NCI-H1694 (cell line): Measurements from ENCODE around the gene RBM47.
"Not testable (repeated sequence)": the region's sequence is repeated elsewhere in the genome, so short reads cannot be mapped to it uniquely, and the experiment has no call there.

ENCODE experiments used
- DNase-seq: peaks from one replicate; lab custom pipeline; 2025; lab: John Stamatoyannopoulos, UW

The RBM47 gene

DNA sequence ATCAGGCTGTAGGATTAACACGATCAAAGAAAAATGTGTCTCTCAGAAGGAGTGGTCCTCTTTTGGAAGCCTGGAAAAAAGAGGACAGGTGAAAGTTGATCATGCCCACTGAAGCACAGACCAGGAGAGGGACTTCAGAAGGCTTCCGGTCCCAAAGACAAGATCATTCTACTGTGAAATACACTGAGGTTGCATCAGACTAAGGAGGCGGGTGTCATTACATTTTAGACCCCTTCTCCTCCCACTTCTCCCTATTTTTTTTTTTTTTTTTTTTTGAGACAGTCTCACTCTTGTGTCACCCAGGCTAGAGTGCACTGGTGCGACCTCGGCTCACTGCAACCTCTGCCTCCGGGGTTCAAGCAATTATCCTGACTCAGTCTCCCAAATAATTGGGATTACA is 67.5 kb downstream of the RBM47 start:
- DNase-seq, result no peak

DNA sequence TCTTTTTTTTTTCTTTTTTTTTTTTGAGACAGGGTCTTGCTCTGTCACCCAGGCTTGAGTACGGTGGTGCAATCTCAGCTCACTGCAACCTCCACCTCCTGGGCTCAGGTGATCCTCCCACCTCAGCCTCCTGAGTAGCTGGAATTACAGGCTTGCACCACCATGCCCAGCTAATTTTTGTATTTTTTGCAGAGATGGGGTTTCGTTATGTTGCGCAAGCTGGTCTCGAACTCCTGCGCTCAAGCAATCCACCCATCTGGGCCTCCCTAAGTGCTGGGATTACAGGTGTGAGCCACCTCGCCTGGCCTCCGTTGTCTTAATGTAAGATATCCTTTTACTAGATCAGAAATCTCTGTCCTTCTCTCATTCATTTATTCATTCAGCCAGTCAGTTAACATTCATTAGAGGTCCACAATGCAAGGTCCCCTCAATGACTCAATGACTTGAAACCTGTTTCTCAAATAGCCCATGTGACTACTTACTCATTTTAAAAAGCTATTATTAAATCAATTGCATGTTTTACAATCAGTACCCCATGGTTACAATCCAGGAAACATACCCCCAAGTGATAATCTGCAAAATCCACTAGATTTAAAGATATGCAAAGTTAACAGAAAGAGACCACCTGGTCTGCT is 68.0 kb downstream of the RBM47 start:
- DNase-seq, result not testable (repeated sequence)

DNA sequence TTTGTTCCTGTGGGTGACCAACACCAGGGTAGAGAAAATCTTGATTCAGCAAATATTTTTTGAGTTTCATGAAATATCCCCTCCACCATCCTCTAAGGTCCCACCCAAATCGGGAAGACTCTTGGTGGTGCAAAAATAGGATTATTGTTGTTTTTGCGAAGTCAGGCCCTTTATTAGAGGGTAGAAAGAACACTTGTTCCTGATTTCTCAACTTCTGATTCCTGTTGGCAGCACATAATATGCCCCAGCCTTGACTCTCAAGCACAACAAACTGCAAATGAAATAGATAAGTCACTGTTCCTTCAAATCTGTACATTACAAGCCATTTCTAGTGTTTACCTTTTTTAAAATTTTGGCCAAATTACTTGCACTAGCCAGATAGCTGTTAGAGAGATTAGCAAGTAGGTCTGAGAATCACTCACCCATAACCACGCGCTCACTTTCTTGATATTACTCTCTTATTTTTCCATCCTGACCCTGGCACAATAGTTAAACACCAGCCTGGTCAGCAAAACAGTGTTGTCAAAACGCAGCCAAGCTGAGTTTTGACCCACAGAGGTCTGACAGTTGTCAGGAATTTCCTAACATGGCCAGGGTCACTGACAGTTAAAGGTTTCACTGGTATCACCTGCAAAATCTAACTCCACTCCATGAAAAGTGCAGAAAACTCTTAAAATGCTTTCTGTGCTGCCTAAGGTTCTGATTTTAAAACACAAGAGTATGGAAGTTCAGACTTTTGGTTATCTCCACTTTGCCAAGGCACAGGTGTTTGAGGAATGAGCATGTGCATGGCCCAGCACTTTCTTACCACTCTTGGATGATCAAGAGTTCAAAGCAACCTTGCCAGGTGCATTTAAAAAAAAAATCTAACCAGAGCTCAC is 69.8 kb downstream of the RBM47 start:
- no peak for DNase-seq

DNA sequence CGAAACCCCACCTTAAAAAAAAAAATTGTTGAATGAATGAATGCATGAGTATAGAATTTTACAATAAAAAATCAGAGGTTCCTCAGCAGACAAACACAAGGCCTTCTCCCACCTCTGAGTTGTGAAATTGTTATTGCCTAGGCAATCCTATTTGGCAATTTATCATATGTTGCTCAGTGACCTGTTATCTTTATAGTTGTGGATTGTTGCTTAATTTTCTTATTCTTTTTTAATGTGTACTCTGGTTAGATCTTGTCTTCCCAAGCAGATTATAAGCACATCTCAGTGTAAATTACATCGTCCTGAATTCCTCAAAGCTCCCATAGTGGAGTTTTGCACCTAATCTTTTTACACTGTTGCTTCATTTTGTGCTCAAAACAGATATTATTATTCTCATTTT is 71.9 kb downstream of the RBM47 start:
- DNase-seq, result no peak

DNA sequence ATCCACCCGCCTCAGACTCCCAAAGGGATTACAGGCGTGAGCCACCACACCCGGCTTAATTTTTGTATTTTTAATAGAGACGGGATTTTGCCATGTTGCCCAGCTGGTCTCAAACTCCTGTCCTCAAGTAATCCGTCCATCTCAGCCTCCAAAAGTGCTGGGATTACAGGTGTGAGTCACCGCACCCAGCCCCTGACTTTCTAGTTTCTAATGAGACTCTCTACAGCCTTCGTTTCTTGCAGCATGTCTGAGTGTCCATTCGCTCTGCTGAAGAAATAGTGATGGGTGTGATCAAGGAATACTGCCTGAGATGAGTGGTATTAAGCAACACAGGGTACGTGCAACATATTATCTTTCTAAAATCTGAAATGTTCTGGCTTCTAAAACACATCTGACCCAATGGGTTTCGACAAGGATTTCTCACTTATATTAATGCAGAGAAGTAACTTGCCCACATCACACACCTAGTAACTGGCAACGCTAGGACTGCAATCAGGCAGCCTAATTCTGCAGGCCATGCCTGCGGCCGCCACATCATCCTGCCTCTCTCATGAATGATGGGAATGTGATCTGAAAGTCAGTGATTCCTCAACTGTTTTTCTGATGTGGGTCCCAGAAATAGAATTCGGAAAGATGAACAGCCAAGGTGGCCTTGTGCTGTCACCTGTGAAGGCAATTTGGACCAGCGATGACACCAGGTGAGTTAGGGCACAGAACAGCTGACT is 74.3 kb downstream of the RBM47 start:
- no peak for DNase-seq

DNA sequence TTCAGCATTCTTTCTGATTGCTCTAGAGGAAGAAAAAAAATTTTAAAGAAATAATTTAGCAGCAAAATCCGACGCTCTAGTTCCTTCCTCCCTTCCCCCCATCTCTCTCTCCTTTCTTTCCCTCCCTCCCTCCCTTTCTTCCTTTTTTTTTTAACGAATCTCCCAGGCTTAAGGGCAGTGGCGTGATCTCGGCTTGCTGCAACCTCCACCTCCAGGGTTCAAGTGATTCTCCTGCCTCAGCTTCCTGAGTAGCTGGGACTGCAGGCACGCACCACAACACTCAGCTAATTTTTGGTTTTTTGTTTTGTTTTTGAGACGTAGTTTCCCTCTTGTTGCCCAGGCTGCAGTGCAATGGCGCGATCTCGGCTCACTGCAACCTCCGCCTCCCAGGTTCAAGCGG is 75.0 kb downstream of the RBM47 start:
- DNase-seq, result not testable (repeated sequence)

DNA sequence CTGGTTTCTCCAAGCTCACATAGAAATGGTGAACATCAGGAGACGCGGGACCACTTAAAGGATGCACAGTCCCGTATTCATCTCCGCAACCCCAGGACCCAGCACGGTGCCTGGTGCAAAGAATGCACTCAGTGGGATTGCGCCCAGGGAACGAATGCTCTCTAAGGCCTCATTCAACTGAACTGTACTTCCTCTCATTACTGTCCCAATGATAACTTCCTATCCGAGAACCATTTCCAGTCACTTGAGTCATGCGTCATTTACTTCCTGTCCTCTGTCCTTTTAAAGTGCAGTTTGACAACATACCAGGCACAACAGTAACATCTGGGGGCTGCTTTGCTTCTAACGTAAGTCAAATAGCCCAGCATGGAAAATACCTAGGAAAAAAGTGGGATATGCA is 75.7 kb downstream of the RBM47 start:
- DNase-seq, result no peak

DNA sequence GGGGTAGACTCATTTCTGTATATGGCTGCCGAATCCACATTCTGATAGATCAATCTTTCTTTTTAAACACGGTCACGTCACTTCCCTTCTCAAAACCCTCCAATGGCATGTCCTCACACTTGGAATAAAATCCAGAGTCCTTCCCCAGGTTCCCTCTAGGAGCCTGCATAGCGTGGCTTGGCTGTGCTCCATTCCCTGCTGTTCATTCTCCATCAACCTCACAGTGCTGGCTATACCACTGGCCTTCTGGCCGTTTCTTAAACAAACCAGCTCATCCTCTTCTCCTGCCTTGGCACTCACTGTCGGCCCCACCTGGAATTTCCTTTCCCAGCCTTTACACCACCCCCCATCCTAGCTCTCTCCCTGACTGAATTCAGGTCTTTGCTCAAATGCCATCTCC is 77.1 kb downstream of the RBM47 start:
- no peak for DNase-seq

DNA sequence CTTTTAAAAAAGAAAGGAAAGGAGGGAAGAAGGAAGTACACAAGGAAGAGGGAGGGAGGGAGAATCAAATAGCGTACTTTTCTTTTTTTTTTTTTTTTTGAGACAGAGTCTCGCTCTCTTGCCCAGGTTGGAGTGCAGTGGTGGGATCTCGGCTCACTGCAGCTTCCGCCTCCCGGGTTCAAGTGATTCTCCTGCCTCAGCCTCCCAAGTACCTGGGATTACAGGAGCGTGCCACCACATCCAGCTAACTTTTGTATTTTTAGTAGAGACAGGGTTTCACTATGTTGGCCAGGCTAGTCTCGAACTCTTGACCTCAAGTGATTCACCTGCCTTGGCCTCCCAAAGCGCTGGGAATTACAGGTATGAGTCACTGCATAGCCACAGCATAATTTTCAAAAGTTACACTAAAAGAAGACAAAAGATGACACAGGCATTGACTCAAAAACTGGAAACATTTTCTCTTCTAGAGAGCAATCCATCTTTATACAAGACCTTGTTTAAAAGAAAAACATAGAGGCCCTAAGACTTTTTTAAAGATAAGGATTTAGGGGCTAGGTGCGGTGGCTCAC is 78.0 kb downstream of the RBM47 start:
- not testable (repeated sequence) for DNase-seq

DNA sequence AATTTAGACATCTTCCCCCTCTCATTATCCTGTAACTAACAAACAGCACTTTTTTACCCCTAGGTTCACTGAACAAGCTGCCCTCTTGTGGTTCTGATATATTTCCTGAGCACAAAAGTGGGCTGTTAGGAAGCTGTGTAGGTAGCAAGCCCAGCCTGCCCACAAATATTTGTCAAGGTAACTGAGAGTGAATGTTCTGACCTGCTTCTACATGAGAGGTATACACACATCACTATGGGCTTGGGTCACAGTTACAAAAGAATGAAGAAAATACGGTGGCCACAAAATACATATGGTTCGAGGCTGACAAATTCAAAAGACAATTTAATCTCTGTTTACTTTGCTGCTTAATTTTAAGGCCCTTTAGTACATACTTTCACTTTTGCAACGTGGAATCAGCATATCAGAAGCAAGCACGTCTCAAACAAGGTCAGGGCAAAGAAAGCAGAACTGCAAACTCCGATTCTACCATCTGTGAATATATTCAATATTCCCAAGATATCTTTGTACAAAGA is 78.7 kb downstream of the RBM47 start:
- no peak for DNase-seq

DNA sequence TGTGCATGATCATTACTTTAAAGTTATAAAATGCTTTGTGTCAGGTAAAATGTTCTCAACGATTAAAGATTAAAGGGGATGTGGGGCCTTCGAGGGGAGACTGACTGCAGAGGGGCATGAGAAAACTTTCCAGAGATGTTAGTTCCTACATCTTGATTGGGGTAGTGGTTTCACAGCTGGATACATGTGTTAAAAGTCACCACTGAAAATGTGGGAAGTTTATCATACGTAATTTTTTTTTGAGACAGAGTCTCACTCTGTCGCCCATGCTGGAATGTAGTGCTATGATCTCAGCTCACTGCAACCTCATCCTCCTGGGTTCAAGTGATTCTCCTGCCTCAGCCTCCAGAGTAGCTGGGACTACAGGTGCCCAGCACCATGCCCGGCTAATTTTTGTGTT is 79.5 kb downstream of the RBM47 start:
- no peak for DNase-seq

DNA sequence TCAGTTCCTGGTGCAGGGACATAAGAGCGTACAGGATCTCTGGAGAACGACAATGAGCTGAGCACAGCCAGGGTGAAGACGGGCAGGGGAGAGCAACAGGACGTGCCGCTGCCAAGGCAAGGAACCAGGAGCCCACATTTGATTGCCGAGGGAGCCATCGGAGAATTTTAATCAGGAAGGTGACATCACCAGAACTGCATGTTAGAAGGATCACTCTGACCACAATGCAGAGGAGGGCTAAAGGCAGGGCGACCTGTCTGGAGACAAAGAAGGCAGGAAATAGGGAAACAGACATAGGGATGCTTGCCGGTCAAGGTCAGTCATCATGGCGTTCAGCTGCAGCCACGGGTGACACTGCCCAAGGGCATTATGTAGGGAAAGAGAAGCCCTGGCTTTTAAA is 81.4 kb downstream of the RBM47 start:
- no peak for DNase-seq

DNA sequence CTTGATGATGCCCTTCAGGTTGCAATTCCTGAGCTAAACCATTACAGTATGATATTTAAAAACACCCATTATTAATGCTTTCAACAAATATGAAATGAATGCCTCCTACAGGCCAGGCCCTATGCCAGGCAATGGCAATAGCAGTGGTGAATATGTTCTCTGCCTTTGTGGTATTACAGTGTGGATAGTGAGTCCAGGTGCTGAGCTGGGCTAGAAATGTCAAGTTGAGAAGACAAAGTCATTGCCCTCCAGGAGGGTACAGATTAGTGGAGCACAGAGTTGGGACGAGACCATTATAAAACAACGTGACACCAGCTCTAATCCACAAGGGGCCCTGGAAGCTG is 81.9 kb downstream of the RBM47 start:
- DNase-seq, result no peak

DNA sequence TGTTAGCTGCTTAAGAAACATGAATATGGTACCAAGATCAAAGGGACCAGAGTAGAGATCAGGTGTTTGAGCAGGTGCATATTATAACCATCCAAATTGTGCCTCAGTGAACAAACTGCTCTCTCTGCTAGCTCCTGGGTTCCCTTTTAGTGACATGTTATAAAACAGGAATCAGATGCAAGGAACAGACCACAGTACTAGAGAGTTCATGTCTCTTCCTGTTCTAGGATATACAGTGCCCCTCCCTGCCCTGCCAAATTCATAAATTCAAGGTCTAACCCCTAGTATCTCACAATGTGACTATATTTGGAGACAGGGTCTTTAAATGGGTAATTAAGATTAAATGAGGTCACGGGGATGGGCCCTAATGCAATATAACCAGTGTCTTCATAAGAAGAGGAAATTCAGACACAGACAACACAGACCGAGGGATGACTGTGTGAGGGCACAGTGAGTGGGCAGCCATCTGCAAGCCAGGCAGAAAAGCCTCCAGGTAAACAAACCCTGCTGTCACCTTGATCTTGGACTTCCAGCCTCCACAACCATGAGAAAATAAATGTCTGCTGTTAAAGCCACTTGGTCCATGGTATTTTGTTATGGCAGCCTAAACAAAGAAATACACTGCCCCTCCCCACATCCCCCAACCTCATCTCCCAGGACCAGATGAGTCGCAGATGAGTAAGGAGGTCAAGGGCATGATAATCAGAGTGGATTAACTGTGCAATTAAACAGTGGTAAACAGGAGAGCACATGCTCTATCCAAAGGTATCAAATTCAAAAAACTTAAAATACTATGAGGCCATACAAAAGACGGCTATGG is 82.5 kb downstream of the RBM47 start:
- no peak for DNase-seq

DNA sequence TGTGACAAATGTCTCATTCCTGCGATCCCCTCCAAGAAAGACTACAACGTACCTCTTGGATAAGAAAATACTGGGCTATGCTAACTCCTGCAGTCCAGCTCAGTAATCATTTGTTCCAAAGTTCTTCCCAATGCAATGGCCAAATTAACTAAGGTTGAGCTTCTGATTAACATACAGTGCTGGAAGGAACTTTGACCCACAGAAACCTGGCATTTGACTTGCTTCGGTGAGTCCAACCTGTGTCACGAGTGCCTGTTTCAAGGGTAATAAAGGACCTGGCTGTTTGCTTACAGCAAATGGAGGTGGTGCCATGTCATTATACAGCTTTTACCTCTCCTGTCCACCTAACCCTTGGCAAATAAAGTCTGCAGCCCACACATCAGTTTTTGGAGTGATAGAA is 83.2 kb downstream of the RBM47 start:
- DNase-seq, result no peak

DNA sequence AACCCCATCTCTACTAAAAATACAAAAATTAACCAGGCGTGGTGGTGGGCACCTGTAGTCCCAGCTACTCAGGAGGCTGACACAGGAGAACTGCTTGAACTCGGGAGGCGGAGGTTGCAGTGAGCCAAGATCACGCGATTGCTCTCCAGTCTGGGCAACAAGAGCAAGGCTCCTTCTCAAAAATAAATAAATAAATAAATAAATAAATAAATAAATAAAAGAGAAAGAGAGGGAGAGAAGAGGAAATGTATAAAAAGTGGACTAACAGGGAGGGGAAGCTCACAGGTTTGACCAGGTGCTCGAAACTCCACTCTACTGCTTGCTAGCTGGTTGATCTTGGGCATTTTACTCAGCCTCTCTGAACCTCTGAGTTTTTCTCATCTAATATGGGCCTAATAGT is 84.2 kb downstream of the RBM47 start:
- not testable (repeated sequence) for DNase-seq

DNA sequence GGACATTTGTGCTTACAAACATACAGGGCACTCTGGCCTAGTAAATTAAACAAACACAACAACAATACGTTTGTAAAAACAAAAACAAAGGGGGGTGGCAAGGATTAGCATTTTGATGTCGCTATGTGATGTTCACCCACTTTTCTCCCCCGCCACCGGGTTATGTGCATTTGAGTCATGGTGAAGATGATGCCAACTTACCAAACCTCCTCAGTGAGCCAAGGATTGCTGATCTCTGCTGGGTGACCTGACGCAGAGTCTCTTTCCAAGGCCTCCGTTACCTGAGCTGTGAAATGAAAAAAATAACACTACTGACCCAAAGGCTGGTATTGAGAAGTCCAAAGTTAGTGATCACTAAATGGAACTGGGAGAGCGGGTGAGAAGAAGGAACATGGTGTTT is 85.4 kb downstream of the RBM47 start:
- DNase-seq, result no peak

DNA sequence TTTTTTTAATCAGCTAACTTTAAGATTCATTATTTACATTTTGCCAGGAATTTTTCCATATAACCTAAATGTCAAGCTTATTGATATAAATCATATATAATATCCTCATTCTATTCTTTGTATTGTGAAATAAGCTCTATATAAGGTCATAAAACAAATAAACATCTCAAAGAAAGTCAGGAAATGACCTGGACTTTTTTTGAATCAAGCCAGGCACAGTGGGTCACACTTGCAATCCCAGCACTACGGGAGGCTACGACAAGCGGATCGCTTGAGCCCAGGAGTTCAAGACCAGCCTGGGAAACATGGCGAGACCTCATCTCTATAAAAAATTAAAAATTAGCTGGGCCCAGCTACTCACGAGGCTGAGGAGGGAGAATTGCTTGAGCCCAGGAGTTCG is 88.9 kb downstream of the RBM47 start:
- no peak for DNase-seq

DNA sequence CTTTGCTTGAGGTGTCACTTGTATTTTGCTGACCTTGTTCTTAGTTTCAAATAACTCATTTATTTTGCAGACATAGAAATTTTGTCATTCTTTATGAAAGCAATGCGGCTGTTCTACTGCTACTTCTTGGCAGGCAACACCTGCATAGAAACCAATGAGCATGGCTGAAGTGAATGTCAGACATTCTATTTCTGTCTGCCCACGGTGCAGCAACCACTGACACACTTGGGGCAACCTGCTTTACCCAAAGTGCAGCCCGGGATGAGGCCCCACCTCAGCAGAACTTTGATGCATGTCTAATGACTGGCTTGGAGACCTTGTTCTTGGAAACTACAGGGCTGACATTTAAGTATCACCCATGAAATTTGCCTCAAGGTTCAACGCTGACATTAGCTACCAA is 93.6 kb downstream of the RBM47 start:
- DNase-seq, result no peak

DNA sequence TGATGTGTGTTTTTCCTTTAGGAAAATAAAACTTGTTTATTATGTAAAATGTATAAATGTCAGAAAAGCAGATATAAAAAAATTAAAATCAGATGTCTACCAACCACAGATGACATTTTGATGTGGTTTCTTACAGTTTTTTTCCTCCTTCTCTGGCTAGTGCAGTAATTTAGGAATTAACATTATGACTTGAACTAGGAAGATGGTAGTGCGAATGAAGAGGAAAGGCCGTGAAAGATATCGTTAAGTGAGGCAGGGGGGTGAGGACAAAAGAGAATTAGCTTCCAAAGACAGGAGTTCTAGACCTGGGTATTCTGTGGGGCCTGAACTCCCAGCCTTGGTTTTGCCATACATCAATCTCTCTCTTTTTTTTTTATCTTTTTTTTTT is 98.0 kb downstream of the RBM47 start:
- DNase-seq, result no peak

DNA sequence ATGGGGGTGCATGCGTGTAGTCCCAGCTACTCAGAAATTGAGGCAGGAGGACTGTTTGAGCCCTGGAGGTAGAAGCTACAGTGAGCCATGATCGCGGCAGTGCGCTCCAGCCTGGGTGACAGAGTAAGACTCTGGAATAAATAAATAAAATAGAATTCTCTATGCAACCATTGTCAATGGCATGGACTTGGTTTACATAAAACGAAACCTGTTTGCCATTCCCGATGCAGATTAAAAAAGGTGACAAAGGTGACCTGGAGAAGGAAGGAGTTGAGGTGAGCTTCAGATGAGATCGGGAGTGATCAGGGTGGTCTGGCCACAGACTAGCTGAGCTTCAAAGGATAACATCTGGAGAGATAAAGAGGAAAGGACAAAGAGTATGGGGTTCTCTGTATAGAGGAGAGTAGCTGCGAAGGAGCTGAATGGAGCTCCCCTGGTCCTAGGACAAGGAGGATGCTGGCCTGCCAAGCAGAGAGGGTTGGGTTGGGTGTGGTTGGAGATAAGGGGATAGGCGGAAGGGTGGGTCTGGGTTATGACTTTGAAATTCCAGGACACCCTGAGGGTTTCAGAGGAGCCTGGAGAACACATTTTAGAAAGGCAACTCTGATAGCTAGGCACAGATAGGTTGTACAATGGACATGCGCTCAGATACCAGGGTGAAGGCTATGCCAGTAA is 98.6 kb downstream of the RBM47 start:
- no peak for DNase-seq
